OCI-LY1 (cell line): Measurements from ENCODE around the gene PCK2.
"Not testable (repeated sequence)": the region's sequence is repeated elsewhere in the genome, so short reads cannot be mapped to it uniquely, and the experiment has no call there.

Source experiments
- H2AFZ ChIP-seq: fragments of 200-600 bp; sonication (generic), shearing (Covaris generic); 2 replicates; pipeline ENCODE4 v1.6.0; 2014; ENCODE audit warnings: antibody characterized with exemption, mild to moderate bottlenecking, low read length
- H3F3A ChIP-seq: fragments of 200-600 bp; sonication (generic), shearing (Covaris generic); 2 replicates; pipeline ENCODE4 v1.6.0; 2014; ENCODE audit warnings: mild to moderate bottlenecking, antibody characterized with exemption, low read length, moderate library complexity; ENCODE audit not compliant: insufficient read depth
- H3K27ac ChIP-seq: fragments of 200-600 bp; sonication (generic); 2 replicates; pipeline ENCODE4 v1.5.1; 2014; ENCODE audit warnings: low read length, mixed run types, mild to moderate bottlenecking, low read depth; ENCODE audit not compliant: poor library complexity, severe bottlenecking
- H3K27me3 ChIP-seq: fragments of 200-600 bp; sonication (generic); 2 replicates; pipeline ENCODE4 v1.6.0; 2014; ENCODE audit warnings: antibody characterized with exemption, mild to moderate bottlenecking, low read length, moderate library complexity; ENCODE audit not compliant: insufficient read depth
- H3K36me3 ChIP-seq: fragments of 200-600 bp; sonication (generic); 2 replicates; pipeline ENCODE4 v1.6.1; 2014; ENCODE audit warnings: mild to moderate bottlenecking, antibody characterized with exemption, low read length, moderate library complexity, mixed read lengths; ENCODE audit not compliant: insufficient read depth
- H3K4me1 ChIP-seq: fragments of 200-600 bp; sonication (generic); 2 replicates; pipeline ENCODE4 v1.5.1; 2014; ENCODE audit warnings: mild to moderate bottlenecking, low read length, moderate library complexity; ENCODE audit not compliant: insufficient read depth, severe bottlenecking
- H3K4me2 ChIP-seq: fragments of 200-600 bp; sonication (generic), shearing (Covaris generic); 2 replicates; pipeline ENCODE4 v1.6.1; 2014; ENCODE audit warnings: low read length
- H3K4me3 ChIP-seq: fragments of 200-600 bp; sonication (generic); 2 replicates; pipeline ENCODE4 v1.5.1; 2014; ENCODE audit warnings: low read length, low read depth, mild to moderate bottlenecking, mixed read lengths; ENCODE audit not compliant: poor library complexity, severe bottlenecking
- H3K79me2 ChIP-seq: fragments of 200-600 bp; shearing (Covaris generic); 2 replicates; pipeline ENCODE4 v1.6.1; 2016; ENCODE audit warnings: mixed run types, low read length, mixed read lengths; ENCODE audit not compliant: insufficient read depth
- H3K9ac ChIP-seq: fragments of 200-600 bp; sonication (generic), shearing (Covaris generic); 2 replicates; pipeline ENCODE4 v1.6.1; 2014; ENCODE audit warnings: mild to moderate bottlenecking, low read length, mixed read lengths
- H3K9me2 ChIP-seq: fragments of 200-600 bp; sonication (generic), shearing (Covaris generic); 2 replicates; pipeline ENCODE4 v1.6.1; 2014; ENCODE audit warnings: low read depth, mild to moderate bottlenecking, low read length, mixed read lengths
- H3K9me3 ChIP-seq: fragments of 200-600 bp; shearing (Covaris generic); 2 replicates; pipeline ENCODE4 v1.6.1; 2014; ENCODE audit warnings: low read length, mixed read lengths
- H4K20me1 ChIP-seq: fragments of 200-600 bp; sonication (generic), shearing (Covaris generic); 2 replicates; pipeline ENCODE4 v1.6.0; 2016; ENCODE audit warnings: mild to moderate bottlenecking, low read length; ENCODE audit not compliant: insufficient read depth
- EZH2 ChIP-seq: fragments of 200-600 bp; sonication (generic), shearing (Covaris generic); IDR thresholded peaks from 2 replicates; pipeline ENCODE4 v1.8.0; 2017; ENCODE audit warnings: borderline replicate concordance, mixed run types, mild to moderate bottlenecking, antibody characterized with exemption, low read length, moderate library complexity, mixed read lengths
- TF ChIP-seq, protein P1 (sequence below): fragments of 200-600 bp; sonication (generic), shearing (Covaris generic); IDR thresholded peaks from 2 replicates; pipeline ENCODE4 v1.5.1; 2017; ENCODE audit warnings: mild to moderate bottlenecking, antibody characterized with exemption, low read length, moderate library complexity, mixed read lengths

PCK2 gene

GRCh38 chr14:24093901-24094840 lies at the start of gene PCK2:
Gene PCK2, plus strand, starts transcription at chr14:24094311. Its CDS starts 95 bp downstream, at chr14:24094406.
- no peaks in the 10 kb centered on the region for H3K79me2 ChIP-seq
- H3F3A ChIP-seq: no peaks in the 10 kb centered on the region
- peaks cover 19% of the 10 kb centered on the region for H3K4me1 ChIP-seq
- H3K36me3 ChIP-seq: peaks cover 4% of the 10 kb centered on the region; the same call in 1 of the 2 replicates
- H2AFZ ChIP-seq: 0 out of 2 replicates have a peak within 1 kb of the TSS, but pooled peaks have one; percentile 10
- H3K9me2 ChIP-seq: no peaks in the 10 kb centered on the region
- no peaks in the 10 kb centered on the region for H3K27me3 ChIP-seq
- H3K4me2 ChIP-seq: peak within 1 kb of the TSS; percentile 95
- no peaks in the 10 kb centered on the region for H4K20me1 ChIP-seq
- peak within 1 kb of the TSS; percentile 77 for H3K4me3 ChIP-seq
- H3K9me3 ChIP-seq: no peaks in the 10 kb centered on the region
- no peak for TF ChIP-seq EZH2
- TF ChIP-seq, protein P1, sequence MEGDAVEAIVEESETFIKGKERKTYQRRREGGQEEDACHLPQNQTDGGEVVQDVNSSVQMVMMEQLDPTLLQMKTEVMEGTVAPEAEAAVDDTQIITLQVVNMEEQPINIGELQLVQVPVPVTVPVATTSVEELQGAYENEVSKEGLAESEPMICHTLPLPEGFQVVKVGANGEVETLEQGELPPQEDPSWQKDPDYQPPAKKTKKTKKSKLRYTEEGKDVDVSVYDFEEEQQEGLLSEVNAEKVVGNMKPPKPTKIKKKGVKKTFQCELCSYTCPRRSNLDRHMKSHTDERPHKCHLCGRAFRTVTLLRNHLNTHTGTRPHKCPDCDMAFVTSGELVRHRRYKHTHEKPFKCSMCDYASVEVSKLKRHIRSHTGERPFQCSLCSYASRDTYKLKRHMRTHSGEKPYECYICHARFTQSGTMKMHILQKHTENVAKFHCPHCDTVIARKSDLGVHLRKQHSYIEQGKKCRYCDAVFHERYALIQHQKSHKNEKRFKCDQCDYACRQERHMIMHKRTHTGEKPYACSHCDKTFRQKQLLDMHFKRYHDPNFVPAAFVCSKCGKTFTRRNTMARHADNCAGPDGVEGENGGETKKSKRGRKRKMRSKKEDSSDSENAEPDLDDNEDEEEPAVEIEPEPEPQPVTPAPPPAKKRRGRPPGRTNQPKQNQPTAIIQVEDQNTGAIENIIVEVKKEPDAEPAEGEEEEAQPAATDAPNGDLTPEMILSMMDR: no peak; the same call in 1 of the 2 replicates
- H3K9ac ChIP-seq: peak within 1 kb of the TSS; percentile 92
- H3K27ac ChIP-seq: peak within 1 kb of the TSS; percentile 86

- H3K27ac ChIP-seq, H3K9me2 ChIP-seq, H3K4me2 ChIP-seq, H4K20me1 ChIP-seq, H2AFZ ChIP-seq, H3K9me3 ChIP-seq, H3K36me3 ChIP-seq, H3F3A ChIP-seq, H3K9ac ChIP-seq, H3K79me2 ChIP-seq, H3K4me3 ChIP-seq, H3K27me3 ChIP-seq: not testable (repeated sequence)
- peaks cover 16% of the 10 kb centered on the region for H3K4me1 ChIP-seq
These were observed 45.1 kb upstream of the PCK2 start for GRCh38 chr14:24049002-24049401.

DNA sequence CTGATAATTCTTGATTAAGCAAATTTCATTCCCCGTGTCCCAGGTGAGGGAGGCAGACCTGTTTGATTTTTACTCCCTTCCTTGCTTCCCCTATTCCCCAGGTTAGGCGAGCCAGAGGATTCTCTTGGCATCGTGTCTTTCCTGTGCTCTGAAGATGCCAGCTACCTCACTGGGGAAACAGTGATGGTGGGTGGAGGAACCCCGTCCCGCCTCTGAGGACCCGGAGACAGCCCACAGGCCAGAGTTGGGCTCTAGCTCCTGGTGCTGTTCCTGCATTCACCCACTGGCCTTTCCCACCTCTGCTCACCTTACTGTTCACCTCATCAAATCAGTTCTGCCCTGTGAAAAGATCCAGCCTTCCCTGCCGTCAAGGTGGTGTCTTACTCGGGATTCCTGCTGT lies 43.4 kb upstream of the PCK2 start:
- peaks cover 16% of the 10 kb centered on the region for H3K4me1 ChIP-seq
- H3K4me3 ChIP-seq, H3K9me2 ChIP-seq, H3K79me2 ChIP-seq, H3K9ac ChIP-seq, H3F3A ChIP-seq, H2AFZ ChIP-seq, H3K36me3 ChIP-seq, H3K9me3 ChIP-seq, H3K4me2 ChIP-seq, H4K20me1 ChIP-seq, H3K27me3 ChIP-seq, H3K27ac ChIP-seq: not testable (repeated sequence)

DNA sequence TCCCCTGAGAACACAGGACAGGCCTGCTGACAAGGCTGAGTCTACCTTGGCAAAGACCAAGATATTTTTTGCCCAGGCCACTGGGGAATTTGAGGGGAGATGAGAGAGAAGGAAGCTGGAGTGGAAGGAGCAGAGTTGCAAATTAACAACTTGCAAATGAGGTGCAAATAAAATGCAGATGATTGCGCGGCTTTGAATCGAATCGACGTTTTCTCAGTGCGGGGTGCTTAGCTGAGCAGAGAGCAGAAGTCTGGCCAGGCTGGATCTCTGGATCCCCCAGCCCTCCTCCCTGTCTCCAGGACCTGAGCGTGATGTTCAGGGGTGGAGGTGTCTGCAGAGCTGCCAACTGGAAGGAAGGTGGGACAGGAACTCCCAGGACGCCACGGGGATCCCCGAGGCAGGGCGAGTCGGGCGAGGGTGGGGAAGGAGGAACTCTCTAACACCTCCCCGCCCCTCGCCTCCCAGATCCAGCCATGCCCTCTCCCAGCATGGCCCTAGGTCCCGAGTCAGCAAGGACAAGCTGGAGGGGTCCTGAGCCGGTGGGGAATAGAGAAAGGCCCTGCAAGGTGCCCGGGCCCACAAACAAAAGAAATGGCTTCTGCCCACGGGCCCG lies 42.8 kb upstream of the PCK2 start:
- H2AFZ ChIP-seq: peak overlapping the region; percentile 97
- H3K4me2 ChIP-seq: peak overlapping the region; percentile 98
- no peaks in the 10 kb centered on the region for H4K20me1 ChIP-seq
- H3K4me1 ChIP-seq: peaks cover 16% of the 10 kb centered on the region
- H3K27me3 ChIP-seq: peaks cover 4% of the 10 kb centered on the region; the same call in 1 of the 2 replicates
- H3K27ac ChIP-seq: no peak overlapping the region
- H3K9ac ChIP-seq: peak overlapping the region; percentile 89
- H3K36me3 ChIP-seq: no peaks in the 10 kb centered on the region
- no peaks in the 10 kb centered on the region for H3K79me2 ChIP-seq
- peak overlapping the region; percentile 76 for H3K4me3 ChIP-seq
- TF ChIP-seq, protein P1: no peak
- no peak for TF ChIP-seq EZH2
- H3F3A ChIP-seq: no peaks in the 10 kb centered on the region
- no peaks in the 10 kb centered on the region for H3K9me2 ChIP-seq
- no peaks in the 10 kb centered on the region for H3K9me3 ChIP-seq
